WERI-Rb-1 (cell line): ENCODE results near the gene UNC119.
A peak's percentile ranks its signal among the peaks of the same experiment; 100 is the strongest.

ENCODE experiments used
- DNase-seq: peaks from one replicate; pipeline ENCODE4 v3.0.0-alpha.2; 2020
- H3K27ac ChIP-seq: fragments of 250-450 bp; sonication (Bioruptor Pico); 2 replicates; pipeline ENCODE4 v1.5.1; 2020; ENCODE audit warnings: mild to moderate bottlenecking, moderate library complexity
- H3K27me3 ChIP-seq: fragments of 250-450 bp; sonication (Bioruptor Pico); 2 replicates; pipeline ENCODE4 v1.5.1; 2021; ENCODE audit warnings: mild to moderate bottlenecking, low read depth, moderate library complexity; ENCODE audit not compliant: insufficient read depth, severe bottlenecking
- H3K36me3 ChIP-seq: fragments of 250-450 bp; sonication (Bioruptor Pico); 2 replicates; pipeline ENCODE4 v1.5.1; 2020; ENCODE audit warnings: mild to moderate bottlenecking, moderate library complexity
- H3K4me3 ChIP-seq: 2 replicates; pipeline ENCODE4 v1.5.1; 2011; ENCODE audit warnings: low read depth, mild to moderate bottlenecking, control low read depth, low read length
- H3K9me3 ChIP-seq: fragments of 250-450 bp; sonication (Bioruptor Pico); 2 replicates; pipeline ENCODE4 v1.5.1; 2021; ENCODE audit warnings: mild to moderate bottlenecking, moderate library complexity; ENCODE audit not compliant: severe bottlenecking
- CTCF ChIP-seq: IDR thresholded peaks from 2 replicates; pipeline ENCODE4 v1.5.1; 2011; ENCODE audit warnings: low read depth, mild to moderate bottlenecking, control low read depth, inconsistent platforms, low read length

Gene UNC119

GRCh38 chr17:28547623-28548416 is 4.6 kb downstream of the UNC119 start:
- Histone ChIP-seq H3K27me3 (no peaks in the 10 kb centered on the region), H3K27ac (no peak overlapping the region), H3K9me3 (no peaks in the 10 kb centered on the region), H3K36me3 (peaks cover 18% of the 10 kb centered on the region), H3K4me3 (no peak overlapping the region)
- peak; percentile 83 for DNase-seq
- TF ChIP-seq CTCF, result peak; percentile 91

- Histone ChIP-seq H3K4me3 (no peak overlapping the region), H3K9me3 (no peaks in the 10 kb centered on the region), H3K27me3 (no peaks in the 10 kb centered on the region), H3K36me3 (peaks cover 18% of the 10 kb centered on the region), H3K27ac (no peak overlapping the region)
- no peak for TF ChIP-seq CTCF
- no peak for DNase-seq
Observed at GRCh38 chr17:28547096-28547622, 5.3 kb downstream of the UNC119 start.

GRCh38 chr17:28545787-28546415 is 6.5 kb downstream of the UNC119 start:
- H3K4me3 ChIP-seq, result no peak overlapping the region
- no peak for TF ChIP-seq CTCF
- no peaks in the 10 kb centered on the region for H3K27me3 ChIP-seq
- H3K36me3 ChIP-seq, result peaks cover 18% of the 10 kb centered on the region
- no peaks in the 10 kb centered on the region for H3K9me3 ChIP-seq
- no peak for DNase-seq
- H3K27ac ChIP-seq, result no peak overlapping the region

GRCh38 chr17:28545141-28545503 is 7.3 kb downstream of the UNC119 start:
- Histone ChIP-seq H3K27ac (no peak overlapping the region; the same call in 1 of the 2 replicates), H3K36me3 (peaks cover 18% of the 10 kb centered on the region), H3K27me3 (no peaks in the 10 kb centered on the region), H3K4me3 (no peak overlapping the region), H3K9me3 (no peaks in the 10 kb centered on the region)
- TF ChIP-seq CTCF, result no peak
- DNase-seq, result no peak

- no peak for TF ChIP-seq CTCF
- no peak overlapping the region for H3K27ac ChIP-seq
Observed at GRCh38 chr17:28544402-28545140, 7.9 kb downstream of the UNC119 start.

More at GRCh38 chr17:28544402-28545140, 7.9 kb downstream of the UNC119 start:
- no peak for DNase-seq
- H3K27me3 ChIP-seq, result no peaks in the 10 kb centered on the region
- H3K9me3 ChIP-seq, result no peaks in the 10 kb centered on the region
- peaks cover 18% of the 10 kb centered on the region for H3K36me3 ChIP-seq
- no peak overlapping the region for H3K4me3 ChIP-seq
